ENCODE measurements around the gene GRIN2C.
A peak's percentile ranks its signal among the peaks of the same experiment; 100 is the strongest.
"Not testable (repeated sequence)": the region's sequence is repeated elsewhere in the genome, so short reads cannot be mapped to it uniquely, and the experiment has no call there.

Gene GRIN2C

GRCh38 chr17:74881073-74881472 lies 21.4 kb upstream of the GRIN2C start:
- DNase-seq (ENCODE audit: low read depth in 1 of 2, low spot score in 1 of 2), result no peak

- no peak for DNase-seq (ENCODE audit: low read depth in 1 of 2, low spot score in 1 of 2)
These were observed 19.6 kb upstream of the GRIN2C start for GRCh38 chr17:74879308-74879707.

- no peak for DNase-seq (ENCODE audit: low read depth in 1 of 2, low spot score in 1 of 2)
These were observed 19.0 kb upstream of the GRIN2C start for GRCh38 chr17:74878658-74879057.

GRCh38 chr17:74877592-74878548 lies 18.2 kb upstream of the GRIN2C start:
- no peak for DNase-seq (ENCODE audit: low read depth in 1 of 2, low spot score in 1 of 2)

- DNase-seq (ENCODE audit: low read depth in 1 of 2, low spot score in 1 of 2), result no peak
These were observed 16.4 kb upstream of the GRIN2C start for GRCh38 chr17:74875977-74876593.

- DNase-seq (ENCODE audit: low read depth in 1 of 2, low spot score in 1 of 2), result no peak
These were observed 15.7 kb upstream of the GRIN2C start for GRCh38 chr17:74875155-74875976.

- no peak for DNase-seq (ENCODE audit: low read depth in 1 of 2, low spot score in 1 of 2)
These were observed 14.9 kb upstream of the GRIN2C start for GRCh38 chr17:74874615-74875037.

- DNase-seq (ENCODE audit: low read depth in 1 of 2, low spot score in 1 of 2), result no peak
These were observed 14.4 kb upstream of the GRIN2C start for GRCh38 chr17:74873874-74874614.

- DNase-seq (ENCODE audit: low read depth in 1 of 2, low spot score in 1 of 2), result peak; percentile 97 to 99
These were observed 13.6 kb upstream of the GRIN2C start for GRCh38 chr17:74873037-74873873.

GRCh38 chr17:74872313-74873036 lies 12.8 kb upstream of the GRIN2C start, which contains the start of gene FDXR:
FDXR (minus strand) TSS chr17:74872994; CDS start chr17:74872944, 50 bp downstream.
- DNase-seq (ENCODE audit: low read depth in 1 of 2, low spot score in 1 of 2), result no peak

- DNase-seq (ENCODE audit: low read depth in 1 of 2, low spot score in 1 of 2), result no peak
These were observed 11.8 kb upstream of the GRIN2C start for GRCh38 chr17:74871356-74872076.

- no peak for DNase-seq (ENCODE audit: low read depth in 1 of 2, low spot score in 1 of 2)
These were observed 10.8 kb upstream of the GRIN2C start for GRCh38 chr17:74870512-74870911.

- not testable (repeated sequence) for DNase-seq (ENCODE audit: low read depth in 1 of 2, low spot score in 1 of 2)
These were observed 10.3 kb upstream of the GRIN2C start for GRCh38 chr17:74870028-74870427.

GRCh38 chr17:74868908-74869255 lies 9.2 kb upstream of the GRIN2C start:
- no peak for DNase-seq (ENCODE audit: low read depth in 1 of 2, low spot score in 1 of 2)

- no peak for DNase-seq (ENCODE audit: low read depth in 1 of 2, low spot score in 1 of 2)
These were observed 8.7 kb upstream of the GRIN2C start for GRCh38 chr17:74868251-74868907.

GRCh38 chr17:74866198-74866835 lies 6.6 kb upstream of the GRIN2C start:
- no peak for DNase-seq (ENCODE audit: low read depth in 1 of 2, low spot score in 1 of 2)

- no peak for DNase-seq (ENCODE audit: low read depth in 1 of 2, low spot score in 1 of 2)
These were observed 6.0 kb upstream of the GRIN2C start for GRCh38 chr17:74865504-74866197.
